ENCODE results near the gene RNF152.

DNA sequence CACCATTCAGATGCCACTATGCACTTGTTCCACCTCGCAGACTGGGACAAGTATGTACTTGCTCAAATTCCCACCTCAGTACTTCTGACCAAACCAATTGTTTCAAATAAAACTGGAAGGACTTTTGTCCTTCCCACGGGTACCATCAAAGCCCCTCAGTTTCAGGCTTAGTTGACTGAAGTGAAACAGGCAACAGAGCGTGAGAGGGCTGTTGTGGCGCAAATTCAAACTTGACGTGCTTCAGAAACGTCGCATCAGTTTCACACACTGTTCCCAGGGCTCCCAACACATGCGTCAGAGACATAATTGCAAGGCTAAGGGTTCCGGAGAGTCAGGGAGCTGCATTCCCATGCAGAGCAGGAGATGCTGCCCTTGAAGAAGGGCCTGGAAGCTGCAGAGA lies 33.7 kb downstream of the RNF152 start:
- TF ChIP-seq, protein P1, sequence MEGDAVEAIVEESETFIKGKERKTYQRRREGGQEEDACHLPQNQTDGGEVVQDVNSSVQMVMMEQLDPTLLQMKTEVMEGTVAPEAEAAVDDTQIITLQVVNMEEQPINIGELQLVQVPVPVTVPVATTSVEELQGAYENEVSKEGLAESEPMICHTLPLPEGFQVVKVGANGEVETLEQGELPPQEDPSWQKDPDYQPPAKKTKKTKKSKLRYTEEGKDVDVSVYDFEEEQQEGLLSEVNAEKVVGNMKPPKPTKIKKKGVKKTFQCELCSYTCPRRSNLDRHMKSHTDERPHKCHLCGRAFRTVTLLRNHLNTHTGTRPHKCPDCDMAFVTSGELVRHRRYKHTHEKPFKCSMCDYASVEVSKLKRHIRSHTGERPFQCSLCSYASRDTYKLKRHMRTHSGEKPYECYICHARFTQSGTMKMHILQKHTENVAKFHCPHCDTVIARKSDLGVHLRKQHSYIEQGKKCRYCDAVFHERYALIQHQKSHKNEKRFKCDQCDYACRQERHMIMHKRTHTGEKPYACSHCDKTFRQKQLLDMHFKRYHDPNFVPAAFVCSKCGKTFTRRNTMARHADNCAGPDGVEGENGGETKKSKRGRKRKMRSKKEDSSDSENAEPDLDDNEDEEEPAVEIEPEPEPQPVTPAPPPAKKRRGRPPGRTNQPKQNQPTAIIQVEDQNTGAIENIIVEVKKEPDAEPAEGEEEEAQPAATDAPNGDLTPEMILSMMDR (IDR thresholded peaks at IDR 0.05; ENCODE audit: poor library complexity, severe bottlenecking): no peak
- TF ChIP-seq REST (IDR thresholded peaks at IDR 0.05; ENCODE audit: borderline replicate concordance) (no peak), EZH2 (IDR thresholded peaks at IDR 0.05; ENCODE audit: borderline replicate concordance, insufficient read depth, low read length, poor library complexity, severe bottlenecking) (no peak), POLR2AphosphoS5 (IDR thresholded peaks at IDR 0.05) (no peak), EP300 (conservative IDR thresholded peaks at IDR 0.05; ENCODE audit: poor library complexity, severe bottlenecking) (no peak)
